ENCODE measurements around the gene MYO10.

MYO10 gene

DNA sequence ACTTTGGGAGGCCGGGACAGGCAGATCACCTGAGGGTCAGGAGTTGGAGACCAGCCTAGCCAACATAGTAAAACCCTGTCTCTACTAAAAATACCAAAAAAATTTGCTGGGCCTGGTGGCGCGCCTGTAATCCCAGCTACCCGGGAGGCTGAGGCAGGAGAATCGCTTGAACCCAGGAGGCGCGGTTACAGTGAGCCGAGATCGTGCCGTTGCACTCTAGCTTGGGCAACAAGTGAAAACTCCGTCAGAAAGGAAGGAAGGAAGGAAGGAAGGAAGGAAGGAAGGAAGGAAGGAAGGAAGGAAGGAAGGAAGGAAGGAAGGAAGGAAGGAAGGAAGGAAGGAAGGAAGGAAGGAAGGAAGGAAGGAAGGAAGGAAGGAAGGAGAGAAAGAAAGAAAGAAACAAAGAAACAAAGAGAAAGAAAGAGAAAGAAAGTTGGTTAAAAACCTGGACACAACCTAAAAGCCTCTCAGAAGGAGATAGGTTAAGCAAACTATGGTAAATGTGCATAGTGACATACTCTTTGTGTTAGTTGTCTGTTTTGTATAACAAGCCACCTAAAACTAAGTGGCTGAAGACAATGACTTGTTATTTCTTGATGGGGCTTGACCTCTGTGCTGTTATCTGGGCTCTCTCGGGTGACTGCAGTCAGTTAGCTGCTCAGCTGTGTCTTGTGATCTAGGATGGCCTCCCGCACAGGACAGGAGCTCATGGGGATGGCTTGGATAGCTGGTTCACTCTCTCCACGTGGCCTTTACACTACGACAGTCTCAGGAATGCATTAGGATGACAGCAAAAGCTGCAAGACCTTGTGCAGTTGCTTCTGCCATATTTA, 8.0 kb upstream of the MYO10 start:
- DNase-seq: no peak

GRCh38 chr5:16937503-16938161, 1.5 kb upstream of the MYO10 start:
- DNase-seq: no peak

DNA sequence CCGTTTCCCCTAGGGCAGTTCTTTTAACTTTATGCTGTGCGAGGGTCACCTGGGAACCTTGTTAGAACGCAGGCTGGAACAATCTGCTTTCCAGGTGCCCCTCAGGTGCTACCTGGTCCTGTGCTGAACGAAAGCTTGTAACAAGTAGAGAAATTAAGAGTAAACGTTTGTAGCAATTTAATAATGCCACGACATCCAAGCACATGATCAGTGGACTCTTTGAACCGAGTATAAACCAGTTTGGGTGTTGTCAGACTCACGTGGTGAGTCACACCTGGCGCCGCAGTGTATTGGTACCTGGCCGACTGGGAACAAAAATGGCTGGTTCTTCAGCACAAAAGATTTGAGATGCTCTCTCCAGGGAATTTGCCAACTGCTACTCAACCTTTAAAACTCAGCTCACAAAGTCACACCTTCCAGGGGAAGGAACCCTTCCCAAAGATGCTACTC, 926 bp upstream of the MYO10 start:
- no peak for DNase-seq

DNA sequence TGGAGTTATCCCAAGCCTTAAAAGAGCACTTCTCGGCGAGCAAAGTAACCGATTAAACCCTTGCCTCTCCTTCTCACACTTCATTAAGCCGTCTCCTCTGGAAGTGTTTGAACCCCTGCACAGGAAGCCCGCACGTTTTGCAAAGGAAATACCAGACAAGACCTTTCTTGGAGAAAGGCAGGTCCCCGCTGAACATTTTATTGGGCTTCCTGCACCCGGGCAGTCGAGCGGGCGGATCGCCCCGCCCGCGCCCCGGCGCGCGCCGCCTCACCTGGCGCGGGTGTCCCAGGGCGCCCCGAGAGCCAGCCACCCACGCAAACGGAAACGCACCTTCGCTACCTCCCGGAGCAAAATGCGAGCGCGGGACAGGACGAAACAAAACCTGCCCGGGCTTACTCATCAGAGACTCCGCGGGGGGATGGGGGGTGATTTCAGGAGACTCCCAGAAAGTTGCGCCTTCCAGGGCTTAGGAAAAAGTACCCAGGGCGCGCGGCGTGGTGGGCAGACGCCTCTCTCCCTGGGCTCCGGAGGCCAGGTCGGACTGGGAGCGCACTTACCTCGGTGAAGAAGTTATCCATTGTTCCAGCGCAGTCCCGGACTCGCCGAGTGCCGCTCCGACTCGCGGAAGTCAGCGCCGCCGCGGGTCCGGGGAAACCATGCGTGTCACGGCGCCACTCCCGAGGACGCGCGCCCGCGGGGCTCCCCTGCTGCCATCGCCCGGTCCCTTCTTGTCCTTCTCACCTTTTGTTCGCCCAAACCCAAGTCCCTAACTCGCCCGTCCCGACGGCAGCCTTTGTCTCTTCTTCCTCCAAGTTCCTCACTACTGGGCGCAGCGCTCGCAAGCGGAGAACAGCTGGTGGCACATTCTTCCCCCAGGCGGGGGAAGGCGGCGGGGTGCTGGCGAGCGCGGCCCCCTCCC, 598 bp downstream of the MYO10 start:
- DNase-seq: no peak

GRCh38 chr5:16934677-16935153, 1.4 kb downstream of the MYO10 start:
- no peak for DNase-seq

GRCh38 chr5:16934123-16934522, 2.0 kb downstream of the MYO10 start:
- DNase-seq: no peak

DNA sequence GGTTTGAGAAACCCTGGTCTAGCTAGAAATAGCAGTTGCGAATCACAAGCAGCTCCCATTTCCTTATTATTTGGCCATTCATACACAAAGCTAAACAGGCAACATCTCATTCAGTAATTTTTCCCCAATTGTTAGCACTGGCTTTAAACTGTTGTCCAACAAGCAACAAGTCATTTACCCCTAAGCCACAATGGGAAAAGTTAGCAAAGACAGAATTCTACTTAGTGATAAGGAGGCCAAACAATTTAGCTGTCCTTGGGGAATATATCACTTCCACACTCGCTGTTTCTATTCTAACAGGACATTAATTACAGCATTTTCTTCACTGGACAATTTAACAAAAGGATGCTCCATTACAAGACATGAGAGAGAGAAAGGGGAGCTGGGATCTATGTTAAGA, 2.8 kb downstream of the MYO10 start:
- DNase-seq: no peak

- DNase-seq: no peak
Measured at GRCh38 chr5:16932401-16932800, 3.7 kb downstream of the MYO10 start.

DNA sequence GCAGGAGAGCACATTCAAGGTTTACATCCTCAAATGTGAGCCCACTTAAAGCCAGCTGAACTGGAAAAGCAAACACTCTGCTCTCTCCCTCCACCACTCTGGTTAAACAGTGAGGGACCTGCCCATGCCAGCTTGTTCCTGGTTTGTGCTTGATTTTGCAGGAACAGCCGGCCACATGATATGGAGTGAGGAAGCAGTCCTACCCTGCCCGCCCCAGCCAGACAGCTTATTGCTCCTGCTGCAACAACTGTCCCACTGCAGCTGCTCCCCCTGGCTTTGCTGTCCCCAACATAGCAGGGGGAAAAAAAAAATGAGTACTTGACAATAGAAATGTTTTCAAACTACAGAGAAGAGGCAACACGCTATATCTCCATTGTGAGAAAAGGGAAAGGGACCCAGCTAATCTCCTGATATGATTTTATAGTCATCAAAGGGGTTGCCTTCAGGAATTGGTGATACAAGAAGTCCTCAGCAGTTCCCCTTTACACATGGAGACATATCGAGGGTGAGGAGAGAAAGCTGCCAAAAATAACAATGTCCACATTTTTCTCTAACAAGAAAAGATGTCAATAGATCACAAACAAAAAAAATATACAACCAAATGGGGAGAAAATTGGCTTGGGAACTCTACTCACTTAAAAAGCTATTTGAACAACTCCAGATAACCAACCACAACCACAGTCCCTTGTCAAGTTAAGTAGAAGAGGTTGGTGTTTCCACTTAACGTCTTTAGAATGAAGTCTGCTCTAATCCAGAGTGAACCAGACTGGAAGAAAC, 4.6 kb downstream of the MYO10 start:
- no peak for DNase-seq

- no peak for DNase-seq
Measured at GRCh38 chr5:16930496-16930895, 5.6 kb downstream of the MYO10 start.

DNA sequence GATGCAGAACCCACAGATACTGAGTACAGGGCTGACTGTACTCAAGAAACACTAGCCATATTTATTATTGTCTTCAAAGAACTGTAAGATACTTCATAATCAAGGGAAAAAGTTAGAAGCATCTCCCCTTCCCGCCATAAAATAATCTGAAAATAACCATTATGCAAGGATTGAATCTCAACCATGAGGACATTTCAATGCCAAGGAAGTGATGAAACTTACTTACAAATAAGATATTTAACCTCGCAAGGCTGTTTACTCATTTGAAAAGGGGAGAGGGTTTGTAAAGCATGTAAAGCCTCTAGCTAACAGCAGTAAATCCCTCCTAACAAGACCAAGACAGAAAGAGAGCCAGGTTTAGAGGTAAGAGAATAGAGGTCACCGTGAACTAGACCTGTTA, 6.3 kb downstream of the MYO10 start:
- DNase-seq: no peak

- no peak for DNase-seq
Measured at GRCh38 chr5:16929347-16929746, 6.7 kb downstream of the MYO10 start.

DNA sequence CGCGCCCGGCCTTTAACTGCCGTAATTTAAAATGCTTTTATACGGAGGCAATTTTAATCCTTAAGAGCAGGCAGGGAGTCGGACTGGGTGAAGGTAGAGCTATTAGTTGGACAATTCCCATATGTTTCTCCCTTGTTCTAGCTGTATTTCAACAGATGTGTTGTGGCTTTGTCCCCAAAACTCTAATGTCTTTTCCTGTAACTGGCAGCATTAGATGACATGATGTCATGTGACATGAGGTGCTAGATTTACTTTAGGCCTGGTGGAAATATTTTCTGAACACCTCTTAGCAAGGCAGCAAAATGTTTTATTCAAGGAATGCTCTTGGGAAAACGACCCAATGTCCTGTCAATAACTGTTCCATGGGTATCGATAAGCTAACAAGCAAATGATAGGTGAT, 8.5 kb downstream of the MYO10 start:
- no peak for DNase-seq

- no peak for DNase-seq
Measured at GRCh38 chr5:16926417-16926816, 9.7 kb downstream of the MYO10 start.

DNA sequence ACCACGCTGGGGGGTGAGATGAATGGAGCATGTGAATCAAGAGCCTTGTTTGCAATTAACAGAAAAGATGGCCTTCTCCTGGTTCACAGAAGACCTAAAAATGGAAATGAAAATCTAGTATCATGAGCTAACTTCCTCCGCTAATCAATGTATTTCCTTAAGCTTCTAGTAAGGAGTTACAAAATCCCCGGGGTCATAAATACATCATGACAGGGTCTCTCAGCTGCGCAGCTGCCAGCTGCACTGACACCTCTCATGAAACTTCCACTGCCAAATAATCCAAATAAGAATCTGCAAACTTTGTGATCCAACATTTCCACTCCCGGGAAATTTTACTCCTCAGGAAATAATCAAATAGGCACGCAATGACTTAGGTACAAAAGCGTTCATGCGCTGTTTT, 11.9 kb downstream of the MYO10 start:
- no peak for DNase-seq

DNA sequence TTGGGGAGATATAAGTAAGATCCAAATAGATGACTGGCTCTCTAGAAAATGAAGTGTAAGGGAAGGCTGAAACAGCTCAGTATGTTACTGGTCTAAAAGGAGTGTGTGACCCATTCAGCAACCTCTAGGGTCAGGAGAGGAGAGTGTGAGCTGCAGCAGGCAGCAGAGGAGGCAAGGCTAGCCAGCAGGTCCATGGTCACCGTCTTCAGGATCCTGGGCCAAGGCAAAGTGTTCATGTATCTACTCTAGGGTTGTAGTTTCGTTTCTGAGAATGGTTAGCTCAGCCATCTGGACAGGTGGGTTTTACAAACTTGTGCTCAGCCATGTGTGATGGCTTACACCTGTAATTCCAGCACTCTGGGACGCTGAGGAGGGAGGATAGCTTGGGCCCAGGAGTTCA, 13.7 kb downstream of the MYO10 start:
- no peak for DNase-seq

GRCh38 chr5:16921211-16921610, 14.9 kb downstream of the MYO10 start:
- no peak for DNase-seq

- DNase-seq: no peak
Measured at GRCh38 chr5:16920109-16920816, 15.8 kb downstream of the MYO10 start.

- no peak for DNase-seq
Measured at GRCh38 chr5:16918891-16919671, 17.0 kb downstream of the MYO10 start.

GRCh38 chr5:16918156-16918555, 17.9 kb downstream of the MYO10 start:
- DNase-seq: no peak

Data from CD4-positive, alpha-beta T cell treated with Interleukin-15 for 1 hour (primary cell).